Tibial artery (tissue), 4 donors: Measurements from ENCODE around the gene TBC1D8.
A peak's percentile ranks its signal among the peaks of the same experiment; 100 is the strongest.

Experiments used
- DNase-seq, 2 donors: peaks; one replicate each; pipeline ENCODE4 v3.0.0-alpha.2; 2019
- H3K27ac ChIP-seq, 2 donors: fragments of 200-600 bp; sonication (generic) in 1 of 2; 1 replicate in 1 of 2; 2 replicates in 1 of 2; pipeline ENCODE4 v1.5.1; 2018 to 2019; ENCODE audit warnings: mild to moderate bottlenecking in 1 of 2
- H3K27me3 ChIP-seq, 2 donors: fragments of 200-600 bp; sonication (generic) in 1 of 2; one replicate each; pipeline versions ENCODE4 v1.5.1 to v1.6.0; 2016 to 2019
- H3K36me3 ChIP-seq, 3 donors: fragments of 200-600 bp; sonication (generic) in 2 of 3; one replicate each; pipeline ENCODE4 v1.5.1; 2016 to 2019; ENCODE audit warnings: mild to moderate bottlenecking in 2 of 3
- H3K4me1 ChIP-seq, 4 donors: fragments of 200-600 bp; sonication (generic) in 2 of 4; 1 replicate in 3 of 4; 2 replicates in 1 of 4; pipeline ENCODE4 v1.5.1; 2016 to 2019
- H3K4me3 ChIP-seq, 2 donors: fragments of 200-600 bp; sonication (generic) in 1 of 2; 1 replicate in 1 of 2; 2 replicates in 1 of 2; pipeline ENCODE4 v1.5.1; 2018 to 2019; ENCODE audit warnings: mild to moderate bottlenecking in 2 of 2
- H3K9me3 ChIP-seq, 3 donors: fragments of 200-600 bp; sonication (generic) in 1 of 3; one replicate each; pipeline ENCODE4 v1.5.1; 2016 to 2019
- intact Hi-C: fragments of 100-400 bp; cut with DNase I; formaldehyde crosslinking; loops from one replicate; pipeline ENCODE4 v1.15.0; 2023; ENCODE audit warnings: low total_unique reads
- TF ChIP-seq, protein P1 (sequence below), 2 experiments: fragments of 200-600 bp in 1 of 2; fragments of 450-650 bp in 1 of 2; IDR thresholded peaks; one replicate each; pipeline ENCODE4 v1.5.1; 2017 to 2019; ENCODE audit warnings: antibody characterized with exemption in 2 of 2, mild to moderate bottlenecking in 1 of 2, moderate library complexity in 1 of 2

The TBC1D8 gene

GRCh38 chr2:100957996-100958653 is 193.1 kb downstream of the TBC1D8 start:
- intact Hi-C loops: no loop called here
- Histone ChIP-seq H3K27me3 (no peaks in the 10 kb centered on the region), H3K36me3 (no peaks in the 10 kb centered on the region), H3K4me1 (peaks cover 0 to 18% (median 13%) of the 10 kb centered on the region in 4 donors), H3K27ac (peak overlapping the region in 1 of 2 donors; percentile 32), H3K9me3 (no peaks in the 10 kb centered on the region), H3K4me3 (peak overlapping the region in 1 of 2 donors; percentile 0)
- DNase-seq: peak; percentile 69 to 81
- TF ChIP-seq, protein P1, sequence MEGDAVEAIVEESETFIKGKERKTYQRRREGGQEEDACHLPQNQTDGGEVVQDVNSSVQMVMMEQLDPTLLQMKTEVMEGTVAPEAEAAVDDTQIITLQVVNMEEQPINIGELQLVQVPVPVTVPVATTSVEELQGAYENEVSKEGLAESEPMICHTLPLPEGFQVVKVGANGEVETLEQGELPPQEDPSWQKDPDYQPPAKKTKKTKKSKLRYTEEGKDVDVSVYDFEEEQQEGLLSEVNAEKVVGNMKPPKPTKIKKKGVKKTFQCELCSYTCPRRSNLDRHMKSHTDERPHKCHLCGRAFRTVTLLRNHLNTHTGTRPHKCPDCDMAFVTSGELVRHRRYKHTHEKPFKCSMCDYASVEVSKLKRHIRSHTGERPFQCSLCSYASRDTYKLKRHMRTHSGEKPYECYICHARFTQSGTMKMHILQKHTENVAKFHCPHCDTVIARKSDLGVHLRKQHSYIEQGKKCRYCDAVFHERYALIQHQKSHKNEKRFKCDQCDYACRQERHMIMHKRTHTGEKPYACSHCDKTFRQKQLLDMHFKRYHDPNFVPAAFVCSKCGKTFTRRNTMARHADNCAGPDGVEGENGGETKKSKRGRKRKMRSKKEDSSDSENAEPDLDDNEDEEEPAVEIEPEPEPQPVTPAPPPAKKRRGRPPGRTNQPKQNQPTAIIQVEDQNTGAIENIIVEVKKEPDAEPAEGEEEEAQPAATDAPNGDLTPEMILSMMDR (IDR thresholded peaks at IDR 0.05): no peak
